HG03521 (cell line): ENCODE data around the gene LAMC3.
"Not testable (repeated sequence)": the region's sequence is repeated elsewhere in the genome, so short reads cannot be mapped to it uniquely, and the experiment has no call there.

Experiments used
- ATAC-seq: cut with Tn5 transposase; IDR thresholded peaks from one replicate; pipeline ENCODE4 v1.9.1; 2021; ENCODE audit warnings: mild to moderate bottlenecking, moderate library complexity; ENCODE audit not compliant: unreplicated experiment

The LAMC3 gene

DNA sequence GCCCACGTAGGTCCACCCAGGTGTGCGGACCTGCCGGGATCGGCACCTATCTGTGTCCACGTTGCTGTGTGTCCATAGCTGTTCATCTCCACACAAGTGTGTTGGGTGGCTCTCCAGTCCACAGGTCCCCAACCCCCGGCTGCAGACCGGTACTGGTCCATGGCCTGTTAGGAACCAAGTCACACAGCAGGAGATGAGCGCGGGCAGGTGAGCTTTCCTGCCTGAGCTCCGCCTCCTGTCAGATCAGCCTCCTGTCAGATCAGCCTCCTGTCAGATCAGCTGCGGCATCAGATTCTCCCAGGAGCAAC is 18.9 kb downstream of the LAMC3 start:
- no peak for ATAC-seq

DNA sequence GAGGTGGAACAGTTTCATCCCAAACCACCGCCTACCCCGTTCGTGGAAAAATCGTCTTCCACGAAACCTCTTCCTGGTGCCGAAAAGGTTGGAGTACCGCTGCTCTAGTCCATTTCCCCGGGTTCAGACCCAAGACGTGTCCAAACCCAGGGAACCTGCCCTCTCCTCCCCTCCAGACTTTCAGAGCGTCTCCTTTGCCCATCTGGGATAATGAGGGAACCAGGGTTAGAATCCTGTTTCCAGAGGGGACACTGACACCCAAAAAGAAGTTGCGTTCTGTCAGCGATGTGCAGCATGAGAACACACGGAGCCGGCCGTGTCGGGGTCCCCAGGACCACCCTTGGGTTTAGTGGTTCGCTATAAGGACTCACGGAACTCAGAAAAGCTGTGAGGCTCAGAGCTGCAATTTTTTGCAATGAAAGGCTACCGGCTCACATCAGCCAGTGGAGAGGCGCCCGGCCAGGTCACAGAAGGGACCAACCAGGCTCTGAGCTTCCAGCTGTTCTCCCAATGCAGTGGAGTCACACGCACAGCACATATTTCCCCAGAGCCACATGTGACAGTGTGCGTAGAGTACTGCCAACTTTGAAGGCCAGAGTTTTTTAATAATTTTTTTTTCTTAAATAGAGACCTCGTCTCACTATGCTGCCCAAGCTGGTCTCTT is 19.4 kb downstream of the LAMC3 start:
- no peak for ATAC-seq

GRCh38 chr9:131028931-131029573 is 20.1 kb downstream of the LAMC3 start:
- no peak for ATAC-seq

- ATAC-seq, result no peak
Observed at GRCh38 chr9:131029574-131029952, 20.6 kb downstream of the LAMC3 start.

DNA sequence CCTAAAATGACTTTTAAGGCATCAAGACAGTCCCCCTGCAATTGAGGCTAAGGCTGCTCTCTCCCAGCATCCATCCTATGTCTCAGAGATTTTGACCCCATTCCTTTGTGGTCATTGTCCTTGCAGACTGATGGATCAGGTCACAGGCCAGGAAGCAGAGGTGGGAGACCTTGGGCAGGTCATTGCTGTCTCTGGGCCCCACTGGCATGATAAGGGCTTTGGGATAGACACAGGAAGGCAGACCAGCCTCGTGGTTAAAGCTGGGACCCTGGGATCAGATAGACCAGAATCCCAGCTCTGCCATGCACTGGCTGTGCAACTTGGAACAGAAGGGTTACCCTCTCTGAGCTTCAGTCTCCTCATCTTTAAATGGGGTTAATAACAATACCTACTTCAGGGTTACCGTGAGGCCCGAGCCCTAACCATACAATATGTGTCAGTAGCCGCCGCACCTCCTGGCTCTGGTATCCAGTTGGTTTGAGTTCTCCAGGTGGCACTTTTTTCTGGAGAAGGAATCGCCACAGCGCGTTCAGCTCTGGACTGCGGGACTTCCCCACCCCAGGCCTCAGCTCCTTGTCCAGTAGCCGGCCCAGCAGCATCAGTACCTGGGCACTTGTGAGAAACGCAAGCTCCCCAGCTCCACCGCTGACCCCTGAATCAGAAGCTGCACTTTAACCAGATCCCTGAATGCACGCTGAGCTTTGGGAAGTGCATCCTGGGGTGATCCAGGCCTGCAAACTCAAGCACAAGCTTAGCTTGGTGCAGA is 21.4 kb downstream of the LAMC3 start:
- ATAC-seq, result no peak

GRCh38 chr9:131031005-131031641 is 22.1 kb downstream of the LAMC3 start:
- ATAC-seq, result no peak

GRCh38 chr9:131031642-131032005 is 22.6 kb downstream of the LAMC3 start:
- no peak for ATAC-seq

- no peak for ATAC-seq
Observed at GRCh38 chr9:131032384-131032783, 23.4 kb downstream of the LAMC3 start.

DNA sequence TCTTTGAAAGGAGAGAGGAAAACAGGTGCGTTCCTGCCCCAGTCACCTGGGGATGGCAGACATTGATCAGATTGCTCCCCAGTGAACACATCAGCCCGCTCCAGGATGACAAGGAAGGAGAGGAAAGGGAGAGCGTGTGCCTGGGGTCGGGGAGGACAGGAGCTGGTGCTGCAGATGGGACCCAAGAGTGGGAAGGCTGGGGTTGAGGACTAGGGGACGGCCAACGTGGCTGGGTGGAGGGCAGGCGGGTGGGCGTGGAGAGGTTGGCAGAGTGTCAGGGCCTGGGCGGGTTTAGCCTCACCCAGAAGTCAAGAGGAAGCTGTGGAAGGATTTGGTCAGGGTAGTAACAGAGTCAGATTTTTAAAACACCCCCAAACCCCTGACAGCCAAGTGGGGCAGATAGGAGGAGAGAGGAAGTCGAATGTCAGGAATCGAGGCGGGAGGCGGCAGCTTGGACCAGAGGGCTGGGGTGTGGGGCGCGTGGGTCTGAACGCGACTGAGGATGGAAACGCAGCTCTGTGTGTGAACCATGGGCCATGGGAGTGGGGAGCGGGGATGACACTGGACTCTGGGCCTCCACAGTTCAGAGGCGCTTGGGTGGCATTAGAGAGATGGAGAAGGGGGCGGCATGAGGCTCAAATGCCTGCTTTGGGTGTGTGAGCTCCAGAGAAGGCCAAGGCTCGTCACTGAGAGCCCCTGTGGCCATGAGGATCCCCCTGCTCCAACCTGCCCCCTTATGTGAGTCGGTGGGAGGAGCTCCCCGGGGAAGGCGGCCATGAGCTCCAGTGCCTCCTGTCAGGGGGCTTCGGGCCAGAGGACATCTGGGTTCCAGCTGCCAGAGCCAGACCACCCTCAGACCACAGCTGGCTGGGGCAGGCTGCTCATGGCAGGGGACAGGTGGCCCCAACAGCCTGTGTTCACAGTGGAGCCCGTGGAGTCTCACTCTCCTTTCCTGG is 24.6 kb downstream of the LAMC3 start:
- no peak for ATAC-seq

- ATAC-seq, result no peak
Observed at GRCh38 chr9:131034268-131034667, 25.3 kb downstream of the LAMC3 start.

DNA sequence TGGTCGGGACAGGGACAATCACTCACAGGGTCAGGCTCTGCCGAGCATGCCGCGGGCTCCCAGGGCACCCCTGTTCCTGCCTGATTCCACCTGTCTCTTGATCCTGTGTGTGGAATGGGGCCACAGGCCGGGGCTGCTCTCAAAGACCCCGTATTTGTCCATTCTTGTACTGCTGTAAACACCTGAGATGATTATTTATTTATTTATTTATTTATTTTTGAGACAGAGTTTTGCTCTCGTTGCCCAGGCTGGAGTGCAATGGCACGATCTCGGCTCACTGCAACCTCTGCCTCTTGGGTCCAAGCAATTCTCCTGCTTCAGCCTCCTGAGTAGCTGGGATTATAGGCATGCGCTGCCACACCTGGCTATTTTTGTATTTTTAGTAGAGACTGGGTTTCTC is 25.8 kb downstream of the LAMC3 start:
- ATAC-seq, result not testable (repeated sequence)

GRCh38 chr9:131035548-131035947 is 26.6 kb downstream of the LAMC3 start:
- ATAC-seq, result no peak

GRCh38 chr9:131036071-131036470 is 27.1 kb downstream of the LAMC3 start:
- ATAC-seq, result no peak

GRCh38 chr9:131036529-131037334 is 27.8 kb downstream of the LAMC3 start:
- ATAC-seq, result no peak

DNA sequence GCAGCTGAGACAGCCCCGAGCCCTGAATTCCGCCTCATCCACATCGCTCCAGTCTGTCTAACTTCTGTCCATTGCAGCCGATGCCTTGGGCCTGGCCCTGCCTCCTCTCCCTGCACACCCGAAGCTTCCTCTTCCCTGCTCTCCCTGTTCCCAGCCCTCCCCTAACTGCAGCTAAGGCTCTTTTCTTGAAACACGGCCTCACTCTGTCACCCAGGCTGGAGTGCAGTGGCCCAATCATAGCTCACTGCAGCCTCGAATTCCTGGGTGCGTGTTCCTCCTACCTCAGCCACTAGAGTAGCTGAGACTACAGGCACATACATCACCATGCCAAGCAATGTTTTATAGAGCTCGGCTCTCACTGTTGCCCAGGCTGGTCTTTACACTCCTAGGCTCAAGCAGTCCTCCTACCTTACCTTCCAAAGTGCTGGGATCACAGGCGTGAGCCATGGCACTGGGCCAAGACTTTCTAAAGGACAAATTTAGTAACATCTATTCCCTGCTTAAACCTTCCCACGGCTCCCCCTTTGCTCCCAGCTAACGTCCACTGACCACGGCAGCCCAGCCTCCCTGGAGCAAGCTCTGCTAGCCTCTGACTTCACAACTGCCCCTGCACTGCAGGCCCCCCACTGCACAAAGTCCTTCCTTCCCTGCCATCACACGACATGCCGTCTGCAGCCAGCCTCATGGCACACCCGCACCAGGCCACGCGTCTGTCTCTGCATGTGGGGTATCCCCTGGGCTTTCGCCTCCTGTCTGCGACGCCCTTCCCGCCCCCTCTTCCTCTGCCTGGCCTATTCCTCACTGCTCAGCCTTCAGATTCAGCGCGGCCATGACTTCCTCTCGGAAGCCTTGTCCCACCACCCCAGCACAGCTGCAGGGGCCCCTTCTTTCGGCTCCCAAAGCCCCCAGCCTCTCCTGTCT is 28.6 kb downstream of the LAMC3 start:
- ATAC-seq, result no peak

DNA sequence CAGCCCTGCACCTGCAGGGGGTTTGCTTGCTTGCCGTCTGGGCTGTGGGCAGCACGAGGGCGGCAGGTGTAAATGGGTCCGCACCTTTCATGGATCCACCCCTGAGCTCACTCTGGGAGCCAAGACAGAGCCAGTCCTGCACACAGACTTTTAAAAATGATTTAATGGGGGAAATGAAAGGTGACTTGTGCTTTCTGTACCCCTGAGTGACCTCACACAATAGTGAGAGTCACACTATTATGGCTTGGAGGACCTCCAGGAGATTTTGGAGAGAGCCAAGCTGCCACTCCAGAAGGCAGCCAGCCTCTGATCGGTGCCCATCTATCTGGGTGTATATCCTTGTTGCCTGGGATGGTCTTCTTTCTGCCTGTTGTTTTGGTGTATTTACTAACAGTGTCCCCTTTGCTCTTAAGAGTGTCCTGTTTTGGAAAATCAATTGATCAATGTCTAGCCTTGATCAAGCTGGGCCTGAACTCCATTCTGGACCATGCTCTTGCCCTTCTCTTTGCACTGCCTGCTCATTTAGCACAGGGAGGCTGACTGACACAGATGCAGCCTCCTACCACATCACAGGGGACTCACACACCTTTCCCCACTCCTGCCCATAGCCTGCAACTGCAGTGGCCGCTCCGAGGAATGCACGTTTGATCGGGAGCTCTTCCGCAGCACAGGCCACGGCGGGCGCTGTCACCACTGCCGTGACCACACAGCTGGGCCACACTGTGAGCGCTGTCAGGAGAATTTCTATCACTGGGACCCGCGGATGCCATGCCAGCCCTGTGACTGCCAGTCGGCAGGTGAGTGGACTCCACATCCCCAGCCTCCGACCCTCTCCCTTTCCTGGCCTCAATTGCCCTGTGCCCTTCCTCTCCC is 29.5 kb downstream of the LAMC3 start:
- ATAC-seq, result no peak

GRCh38 chr9:131039129-131039954 is 30.4 kb downstream of the LAMC3 start:
- ATAC-seq, result no peak
